K562 (cell line): ENCODE data around the gene KAZN. TPM values are rescaled to one million over a fixed set of nuclear protein-coding genes. Genes with fewer than 3 reads are reported as not detected.

ENCODE experiments used
- ATAC-seq: fragments of 200-7000 bp; cut with Tn5 transposase; 3 replicates; pipeline ENCODE4 v1.9.1; 2020; ENCODE audit warnings: moderate library complexity
- BruUV-seq: library from RNA; stranded (reverse); fragments of 400-500 nt; replicated peaks from 2 replicates; lab custom pipeline; 2021; lab: Mats Ljungman, UMichigan
- CTCF ChIA-PET: fragments of 300-600 bp; formaldehyde crosslinking; extraction: SDS; loops from one replicate; lab custom pipeline; 2021; ENCODE audit warnings: low intra/inter-chr PET ratio; lab: Yijun Ruan, JAX
- POLR2A ChIA-PET: fragments of 300-600, 350-650 bp; sonication (Branson Sonifier 250); formaldehyde crosslinking; extraction: SDS; loops from one replicate; lab custom pipeline; 2021; ENCODE audit warnings: antibody characterized with exemption, inconsistent platforms; lab: Yijun Ruan, JAX
- DNase-seq, 4 experiments: peaks; one replicate each; pipeline versions ENCODE4 v3.0.0 to v3.0.0-alpha.2; 2011 to 2018; ENCODE audit warnings: low spot score in 3 of 4, mixed read lengths in 3 of 4; ENCODE audit errors: extremely low read depth in 1 of 4
- FAIRE-seq: peaks from 2 replicates; lab custom pipeline; 2011; peaks lifted over from hg19 to GRCh38; lab: Jason Lieb, UNC
- H2AFZ ChIP-seq: 2 replicates; pipeline ENCODE4 v1.6.0; 2011; ENCODE audit warnings: low read depth, low read length, control low read depth, inconsistent platforms
- H3K27ac ChIP-seq: fragments of 200-600 bp; 3 replicates; pipeline ENCODE4 v1.8.0; 2011; ENCODE audit warnings: low read depth, mild to moderate bottlenecking, control low read depth, inconsistent platforms, low read length, moderate library complexity, mixed read lengths; ENCODE audit errors: extremely low read depth
- H3K27me3 ChIP-seq, 2 experiments: fragments of 300-600 bp in 1 of 2; 2 replicates in 1 of 2; 3 replicates in 1 of 2; pipeline versions ENCODE4 v1.6.0 to v1.8.0; 2011; ENCODE audit warnings: inconsistent platforms in 2 of 2, low read length in 2 of 2, mild to moderate bottlenecking in 1 of 2, mixed read lengths in 1 of 2, moderate library complexity in 1 of 2; ENCODE audit not compliant: control insufficient read depth in 2 of 2, insufficient read depth in 2 of 2
- H3K36me3 ChIP-seq: fragments of 300-600 bp; 3 replicates; pipeline ENCODE4 v1.8.0; 2011; ENCODE audit warnings: mild to moderate bottlenecking, low read length, inconsistent platforms; ENCODE audit not compliant: control insufficient read depth, insufficient read depth
- H3K4me1 ChIP-seq, 2 experiments: fragments of 200-600 bp in 1 of 2; replicated peaks in 1 of 2; 2 replicates in 1 of 2; 3 replicates in 1 of 2; pipeline versions ENCODE4 v1.5.1 to v1.8.0; 2011; ENCODE audit warnings: inconsistent platforms in 2 of 2, low read length in 2 of 2, mild to moderate bottlenecking in 1 of 2, mixed read lengths in 1 of 2, moderate library complexity in 1 of 2; ENCODE audit not compliant: control insufficient read depth in 2 of 2, insufficient read depth in 2 of 2
- H3K4me2 ChIP-seq: 2 replicates; pipeline ENCODE4 v1.6.1; 2011; ENCODE audit warnings: low read length, control low read depth, inconsistent platforms, mixed read lengths; ENCODE audit not compliant: insufficient read depth
- H3K4me3 ChIP-seq: fragments of 200-600 bp; sonication (generic), shearing (Covaris generic); 2 replicates; pipeline ENCODE4 v1.5.1; 2016; ENCODE audit warnings: control low read depth, inconsistent platforms
- H3K79me2 ChIP-seq: fragments of 200-600 bp; 3 replicates; pipeline ENCODE4 v1.8.0; 2011; ENCODE audit warnings: low read length, inconsistent platforms; ENCODE audit not compliant: control insufficient read depth, insufficient read depth
- H3K9ac ChIP-seq, 2 experiments: 2 replicates each; pipeline versions ENCODE4 v1.6.0 to v1.6.1; 2011; ENCODE audit warnings: low read depth in 2 of 2, low read length in 2 of 2, control low read depth in 1 of 2, inconsistent platforms in 1 of 2, mild to moderate bottlenecking in 1 of 2, mixed read lengths in 1 of 2; ENCODE audit not compliant: insufficient read depth in 1 of 2
- H3K9me1 ChIP-seq: one replicate; pipeline ENCODE4 v1.6.0; 2011; ENCODE audit warnings: inconsistent platforms, mild to moderate bottlenecking, low read length, moderate library complexity; ENCODE audit not compliant: control insufficient read depth, insufficient read depth
- H3K9me3 ChIP-seq: replicated peaks from 2 replicates; pipeline ENCODE4 v1.5.1; 2011; ENCODE audit warnings: low read depth, low read length, inconsistent platforms; ENCODE audit not compliant: control insufficient read depth, insufficient read depth
- H4K20me1 ChIP-seq: replicated peaks from 2 replicates; pipeline ENCODE4 v1.6.1; 2011; ENCODE audit warnings: low read length, inconsistent platforms, mixed read lengths; ENCODE audit not compliant: control insufficient read depth, insufficient read depth
- SPI1 ChIP-seq: IDR thresholded peaks from 2 replicates; pipeline ENCODE4 v1.6.1; 2011; ENCODE audit warnings: low read depth, low read length, control low read depth, borderline replicate concordance
- WGBS: fragments of 100-300 bp; shearing (Covaris generic); methylation state at CpG from one replicate; pipeline ENCODE4 v1.1.6; 2016; ENCODE audit warnings: low coverage, mixed read lengths; ENCODE audit not compliant: insufficient coverage; ENCODE audit errors: missing lambda C conversion rate; 5-methylcytosine and 5-hydroxymethylcytosine counted together
- in situ Hi-C: fragments of 300-500 bp; cut with MboI; formaldehyde crosslinking; loops from 4 replicates; pipeline ENCODE4 v1.15.0; 2018; ENCODE audit warnings: inconsistent platforms, mixed read lengths
- intact Hi-C: fragments of 100-400 bp; cut with micrococcal nuclease; formaldehyde crosslinking; loops from 2 replicates; pipeline ENCODE4 v1.14.2; 2022
- polyA plus RNA-seq, 8 experiments: library from polyadenylated mRNA; depleted of rRNA in 4 of 8; stranded (reverse) in 5 of 8; unstranded in 3 of 8; fragments of >200 nt; fragmentation: Nextera tagmentation in 2 of 8; fragmentation: Illumina TruSeq in 1 of 8; extraction: Ambion mirVana in 2 of 8; extraction: Trizol in 1 of 8; gene quantifications; 2 replicates each; pipeline versions ENCODE4 v1.2.1 to v1.2.3, GENCODE V29; 2011 to 2014; ENCODE audit warnings: inconsistent platforms in 1 of 8, missing spikeins in 1 of 8
- total RNA-seq, 7 experiments: library from RNA; depleted of rRNA in 6 of 7; stranded (reverse); fragments of >200 nt in 6 of 7; fragmentation: Illumina TruSeq in 2 of 7; extraction: Trizol in 2 of 7; gene quantifications; 2 replicates each; pipeline versions ENCODE4 v1.2.1 to v1.2.3, GENCODE V29; 2011 to 2021; ENCODE audit warnings: low replicate concordance in 1 of 7
- TF ChIP-seq, protein P1 (sequence below): sonication (generic); formaldehyde crosslinking; IDR thresholded peaks from 2 replicates; pipeline ENCODE4 v1.8.1; 2023; ENCODE audit warnings: mild to moderate bottlenecking, missing genetic modification reagents

KAZN gene
- total and polyA plus RNA-seq, 9 of the 15 experiments (the other 6 are each of a cell fraction or from before 2014, with no cell fraction given): 2.1 to 21.6 (median 5.4) TPM

GRCh38 chr1:14869187-14869586 is 270.7 kb downstream of the KAZN start:
- H3K9me3 ChIP-seq: no peaks in the 10 kb centered on the region
- H3K79me2 ChIP-seq: no peaks in the 10 kb centered on the region
- intact Hi-C loops: no loop called here
- FAIRE-seq (no peak), ATAC-seq (peak; percentile 57), DNase-seq (no peak)
- POLR2A ChIA-PET: interaction anchor here (1.2 kb wide), 1 partner anchor 11 kb away, joined by 3 read pairs; no protein-coding TSS in a partner anchor
- CTCF ChIA-PET: no interaction called here
- H3K27ac ChIP-seq: no peak overlapping the region
- in situ Hi-C loops: loop anchor here (25.0 kb wide), 1 partner anchor 757 kb away; no protein-coding TSS in a partner anchor
- H3K4me2 ChIP-seq: no peak overlapping the region
- no peaks in the 10 kb centered on the region for H3K36me3 ChIP-seq
- H3K4me3 ChIP-seq: no peak overlapping the region
- no peak overlapping the region for H2AFZ ChIP-seq
- TF ChIP-seq, protein P1, sequence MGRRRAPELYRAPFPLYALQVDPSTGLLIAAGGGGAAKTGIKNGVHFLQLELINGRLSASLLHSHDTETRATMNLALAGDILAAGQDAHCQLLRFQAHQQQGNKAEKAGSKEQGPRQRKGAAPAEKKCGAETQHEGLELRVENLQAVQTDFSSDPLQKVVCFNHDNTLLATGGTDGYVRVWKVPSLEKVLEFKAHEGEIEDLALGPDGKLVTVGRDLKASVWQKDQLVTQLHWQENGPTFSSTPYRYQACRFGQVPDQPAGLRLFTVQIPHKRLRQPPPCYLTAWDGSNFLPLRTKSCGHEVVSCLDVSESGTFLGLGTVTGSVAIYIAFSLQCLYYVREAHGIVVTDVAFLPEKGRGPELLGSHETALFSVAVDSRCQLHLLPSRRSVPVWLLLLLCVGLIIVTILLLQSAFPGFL (CRISPR knock-in tag): no peak
- peak; percentile 35; the same call in 1 of the 2 replicates for TF ChIP-seq SPI1
- no peak overlapping the region for H3K9ac ChIP-seq
- H3K4me1 ChIP-seq: no peaks in the 10 kb centered on the region
- 2% methylated on average over 4 of the region's 4 CpGs for WGBS
- no peaks in the 10 kb centered on the region for H3K9me1 ChIP-seq
- peaks cover 9 to 31% of the 10 kb centered on the region in 2 experiments; a peak in 4 of 5 replicates for H3K27me3 ChIP-seq
- no TSS peak for BruUV-seq
- no peaks in the 10 kb centered on the region for H4K20me1 ChIP-seq
